ENCODE data around the gene UBL4B.
"Not testable (repeated sequence)": the region's sequence is repeated elsewhere in the genome, so short reads cannot be mapped to it uniquely, and the experiment has no call there.

UBL4B gene, protein sequence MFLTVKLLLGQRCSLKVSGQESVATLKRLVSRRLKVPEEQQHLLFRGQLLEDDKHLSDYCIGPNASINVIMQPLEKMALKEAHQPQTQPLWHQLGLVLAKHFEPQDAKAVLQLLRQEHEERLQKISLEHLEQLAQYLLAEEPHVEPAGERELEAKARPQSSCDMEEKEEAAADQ

DNA sequence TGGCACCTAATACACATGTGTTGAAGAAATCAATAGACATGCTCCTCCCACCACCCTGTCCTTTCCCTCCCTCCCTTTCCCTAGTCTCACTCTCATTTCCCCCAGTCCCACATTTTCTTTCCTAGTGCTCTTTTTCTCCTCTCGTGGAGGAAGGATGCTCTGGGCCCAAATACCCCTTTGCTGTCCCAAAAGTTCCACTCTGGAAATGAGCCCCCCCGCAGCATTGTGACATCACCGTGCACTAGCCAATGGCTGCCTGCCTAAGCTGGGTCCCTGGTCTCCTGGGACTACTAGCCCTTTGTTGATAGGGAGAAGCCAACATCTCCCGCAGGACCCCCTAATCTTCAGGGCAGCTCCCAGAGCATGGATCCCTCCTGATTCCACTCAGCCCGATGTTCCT is at the start of gene UBL4B:
TSS of gene UBL4B (plus strand) at position 301 of the 400 bp plus-strand sequence. CDS start at position 393, 92 bp downstream.
- no peak for DNase-seq (ENCODE audit: low read depth in 2 of 2)

GRCh38 chr1:110062612-110063011 is 49.6 kb upstream of the UBL4B start:
- no peak for DNase-seq (ENCODE audit: low read depth in 2 of 2)

GRCh38 chr1:110063781-110064180 is 48.5 kb upstream of the UBL4B start:
- no peak for DNase-seq (ENCODE audit: low read depth in 2 of 2)

DNA sequence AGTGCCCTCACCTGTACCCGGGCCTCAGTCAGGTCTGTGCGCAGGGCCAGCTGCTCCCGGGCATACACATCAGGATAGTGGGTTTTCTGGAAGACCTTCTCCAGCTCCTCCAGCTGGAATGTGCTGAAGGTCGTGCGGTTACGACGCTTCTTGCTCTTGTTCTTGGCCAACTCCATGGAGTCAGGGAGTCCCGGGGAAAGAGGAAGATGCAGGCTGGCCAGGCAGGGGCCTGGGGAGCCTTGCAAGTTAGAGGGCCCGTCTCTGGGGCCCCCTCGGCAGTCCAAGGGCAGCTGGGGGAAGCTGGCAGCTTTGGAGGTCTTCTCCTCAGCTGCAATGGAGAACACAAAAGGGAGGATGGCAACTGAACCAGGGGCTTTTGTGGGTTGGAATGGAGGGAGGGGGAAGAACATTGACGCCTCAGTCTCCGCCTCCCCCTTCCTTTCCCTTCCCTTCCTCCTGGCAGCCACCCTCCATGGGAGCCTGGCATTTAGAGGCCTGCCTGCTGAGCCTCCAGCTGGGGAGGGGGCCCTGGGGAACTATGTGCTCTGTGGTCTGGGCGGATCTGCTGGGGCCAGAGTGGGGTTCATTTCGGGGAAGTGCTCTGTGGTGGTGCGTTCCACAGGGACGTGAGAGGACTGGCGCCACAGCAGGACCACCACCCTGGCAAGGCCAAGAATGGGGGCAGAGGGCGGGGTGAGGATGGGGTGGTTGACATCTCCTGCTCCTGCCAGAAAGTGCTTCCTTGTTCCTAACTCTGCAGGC is 47.5 kb upstream of the UBL4B start:
- no peak for DNase-seq (ENCODE audit: low read depth in 2 of 2)

DNA sequence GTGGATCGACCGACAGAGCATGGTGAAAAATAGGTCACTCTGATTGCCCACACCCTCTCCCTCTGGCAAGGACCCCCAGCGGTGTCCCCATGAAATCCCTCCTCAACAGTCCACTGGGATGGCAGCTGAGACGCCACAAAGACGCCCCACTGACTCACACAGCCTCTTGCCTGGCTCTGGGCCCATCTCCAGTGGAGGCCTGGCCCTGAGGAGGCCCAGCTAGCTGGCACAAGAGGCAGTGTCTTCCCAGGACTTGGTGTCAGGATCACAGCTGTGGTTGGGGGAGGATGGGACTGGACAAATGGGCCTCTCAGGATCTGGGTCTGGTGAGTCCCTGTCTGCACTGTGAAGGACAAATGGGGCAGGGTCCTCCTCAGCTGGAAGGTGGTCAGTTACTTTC is 46.4 kb upstream of the UBL4B start:
- DNase-seq (ENCODE audit: low read depth in 2 of 2) = no peak

DNA sequence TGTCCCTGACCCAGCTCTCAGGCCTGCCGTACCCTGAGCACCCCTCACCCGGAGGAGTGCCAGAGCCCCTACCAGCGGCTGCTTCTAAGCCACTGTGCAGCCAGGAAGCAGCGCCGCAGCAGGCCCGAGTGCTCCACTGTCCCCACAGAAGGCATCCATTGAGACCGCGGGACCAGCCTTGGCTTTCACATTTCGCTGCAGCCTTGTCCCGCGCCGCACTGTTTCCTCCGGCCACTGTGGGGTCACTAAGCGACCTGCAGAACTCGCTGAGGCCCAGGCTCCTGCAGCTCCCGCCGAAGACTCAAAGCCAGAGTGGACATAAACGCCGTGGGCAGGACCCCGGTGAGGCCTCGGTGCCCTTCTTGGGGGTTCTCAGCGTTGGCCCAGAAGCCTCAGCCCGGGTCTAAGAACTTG is 44.8 kb upstream of the UBL4B start:
- DNase-seq (ENCODE audit: low read depth in 2 of 2) = no peak

DNA sequence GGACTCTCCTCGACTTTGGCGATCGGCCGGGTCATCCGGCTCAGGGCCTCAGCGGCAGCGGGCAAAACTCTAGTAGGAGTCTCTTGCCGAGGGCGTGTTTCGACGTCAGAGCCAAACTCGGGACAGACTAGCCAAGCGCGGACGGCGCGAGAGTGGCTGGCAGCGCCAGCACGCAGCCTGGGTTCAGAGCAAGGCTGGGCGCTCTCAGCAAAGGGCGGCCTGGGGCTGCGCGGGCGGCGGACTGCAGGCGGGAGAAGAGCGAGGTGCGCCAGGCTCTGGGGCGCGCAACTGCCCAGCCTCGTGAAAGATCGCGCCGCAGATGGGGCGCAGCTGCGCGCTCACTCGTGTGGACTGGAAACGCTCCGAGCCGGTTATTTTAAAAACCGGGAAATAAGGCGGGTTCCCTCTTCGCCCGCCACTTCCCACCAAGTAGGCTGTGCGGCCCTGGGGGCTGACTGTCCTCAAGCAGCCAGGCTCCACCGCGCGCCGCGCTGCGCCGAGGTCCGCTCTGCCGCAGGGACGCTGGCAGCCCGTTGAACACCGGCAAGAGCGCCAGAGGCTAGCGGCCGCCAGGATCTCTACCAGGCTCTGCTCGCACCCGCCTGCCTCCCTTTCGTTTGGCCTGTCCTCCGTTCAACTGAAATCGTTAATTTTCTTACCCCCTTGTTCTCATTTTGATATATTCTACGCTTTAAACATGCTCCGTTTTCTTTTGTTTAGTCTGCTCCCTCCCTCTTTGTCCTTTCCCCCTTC is 44.2 kb upstream of the UBL4B start:
- no peak for DNase-seq (ENCODE audit: low read depth in 2 of 2)

- DNase-seq (ENCODE audit: low read depth in 2 of 2) = no peak
Observed at GRCh38 chr1:110068646-110069403, 43.4 kb upstream of the UBL4B start.

DNA sequence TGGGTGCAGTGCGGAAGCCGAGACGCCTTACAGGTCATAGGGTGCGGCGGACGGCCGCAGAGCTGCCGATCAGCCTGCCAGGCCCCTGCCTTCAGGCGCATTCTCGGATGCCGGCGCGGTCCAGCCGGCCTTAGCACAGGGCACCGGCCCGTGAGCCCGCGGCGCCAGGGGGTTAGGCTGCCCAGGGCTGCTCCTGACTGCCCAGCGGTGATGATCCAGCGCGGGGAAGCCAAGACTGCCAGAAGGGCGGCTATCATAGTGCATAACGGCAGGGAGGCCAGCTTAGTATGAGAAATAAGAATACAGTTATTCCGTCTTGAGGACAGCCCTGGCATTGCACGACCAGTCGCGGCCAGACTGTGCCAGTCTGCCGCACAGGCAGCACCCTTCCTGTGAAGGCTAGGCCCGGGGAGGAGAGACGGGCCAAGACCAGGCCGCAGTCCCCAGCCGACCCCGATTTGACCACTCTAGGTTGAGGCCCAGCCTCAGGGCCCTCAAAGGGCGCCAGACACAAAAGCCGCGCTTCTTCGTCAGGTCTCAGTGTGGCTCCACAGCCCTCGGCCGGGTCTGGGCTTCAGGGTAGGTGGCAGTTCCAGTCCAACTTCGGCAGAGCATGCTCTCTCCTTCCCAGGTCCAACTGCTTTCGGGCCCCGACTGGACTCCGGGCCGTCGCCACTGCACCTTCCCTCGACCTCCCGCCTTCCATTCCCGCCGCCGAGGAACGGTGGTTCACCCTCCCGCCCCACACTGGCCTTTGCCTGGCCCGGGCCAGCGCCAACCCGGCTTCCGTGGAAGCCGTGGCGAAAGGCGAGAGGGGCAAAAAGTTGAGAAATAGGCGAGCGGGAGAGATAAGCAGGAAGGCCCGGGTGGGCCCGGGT is 42.6 kb upstream of the UBL4B start:
- DNase-seq (ENCODE audit: low read depth in 2 of 2) = no peak

DNA sequence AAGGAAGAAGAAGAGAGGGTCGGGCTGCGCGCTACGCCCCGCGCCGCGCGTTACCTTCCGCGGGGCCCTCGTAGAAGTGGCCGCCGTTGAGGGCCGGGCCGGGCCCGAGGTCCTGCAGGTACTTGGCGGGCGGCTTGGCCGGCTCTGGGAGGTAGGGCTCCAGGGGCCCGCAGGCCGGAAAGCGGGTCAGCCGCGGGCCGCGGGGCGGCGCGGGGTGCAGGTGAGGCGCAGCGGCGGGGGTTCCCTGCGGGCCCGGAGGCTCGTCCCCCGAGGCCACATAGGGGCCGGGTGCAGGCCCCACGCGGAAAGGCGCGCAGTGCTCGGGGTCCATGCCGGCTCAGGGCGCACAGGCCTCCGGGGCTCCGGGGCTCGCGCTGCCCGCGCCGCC is 42.0 kb upstream of the UBL4B start:
- no peak for DNase-seq (ENCODE audit: low read depth in 2 of 2)

GRCh38 chr1:110070671-110071242 is 41.5 kb upstream of the UBL4B start, which contains the start of gene ALX3:
Gene ALX3, minus strand, starts transcription at chr1:110070672. Its CDS starts 60 bp downstream, at chr1:110070612.
- no peak for DNase-seq (ENCODE audit: low read depth in 2 of 2)

GRCh38 chr1:110074166-110074565 is 38.1 kb upstream of the UBL4B start:
- no peak for DNase-seq (ENCODE audit: low read depth in 2 of 2)

DNA sequence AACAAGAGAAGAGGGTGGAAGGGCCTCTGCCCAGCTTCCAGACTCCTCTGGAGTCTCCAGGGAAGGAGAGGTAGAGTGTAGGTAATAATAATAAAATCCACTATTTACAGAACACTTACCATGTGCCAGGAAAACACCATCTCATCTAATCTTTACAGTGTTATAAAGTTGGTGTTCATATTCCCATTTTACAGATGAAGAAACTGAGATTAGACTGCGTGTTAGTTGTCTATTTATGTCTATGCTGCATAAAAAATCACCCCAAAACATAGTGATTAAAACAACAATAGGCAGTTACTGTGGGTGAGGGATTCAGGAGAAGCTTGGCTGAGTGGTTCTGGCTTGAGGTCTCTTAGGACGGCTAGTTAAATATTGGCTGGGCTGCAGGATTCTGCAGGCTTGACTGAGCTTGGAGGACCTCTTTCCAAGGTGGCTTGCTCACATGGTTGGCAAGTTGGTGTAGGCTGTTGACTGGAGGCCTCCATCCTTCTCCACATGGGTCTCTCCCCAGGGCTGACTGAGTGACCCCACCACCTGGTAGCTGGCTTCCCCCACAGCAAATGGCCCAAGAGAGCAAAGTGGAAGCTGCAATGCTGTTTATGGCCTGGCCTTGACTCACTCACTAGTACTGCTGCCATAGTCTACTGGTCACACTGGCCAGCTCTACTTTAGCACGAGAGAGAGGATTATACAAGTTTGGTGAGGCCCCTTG is 35.3 kb upstream of the UBL4B start:
- no peak for DNase-seq (ENCODE audit: low read depth in 2 of 2)

GRCh38 chr1:110079995-110080394 is 32.2 kb upstream of the UBL4B start:
- DNase-seq (ENCODE audit: low read depth in 2 of 2) = not testable (repeated sequence)

DNA sequence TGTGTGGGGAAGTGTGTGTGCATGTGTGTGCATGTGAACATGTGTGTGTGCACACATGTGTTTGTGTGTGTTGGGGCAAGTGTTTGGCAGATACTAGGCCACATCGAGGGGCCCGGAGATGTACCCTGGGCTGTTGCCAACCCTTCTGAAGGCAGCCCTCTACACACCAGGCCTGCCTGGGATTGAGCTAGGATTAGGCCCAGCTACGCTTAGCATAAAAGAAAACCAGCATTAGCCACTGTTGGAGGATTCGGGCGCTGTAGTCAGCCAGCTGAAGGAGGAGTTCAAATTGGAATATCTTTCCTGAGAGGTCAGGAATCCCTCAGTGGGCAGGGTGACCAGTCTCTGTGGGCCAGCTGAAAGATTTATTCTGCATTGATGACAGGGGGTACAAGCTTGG is 31.2 kb upstream of the UBL4B start:
- no peak for DNase-seq (ENCODE audit: low read depth in 2 of 2)

- DNase-seq (ENCODE audit: low read depth in 2 of 2) = no peak
Observed at GRCh38 chr1:110082477-110082876, 29.8 kb upstream of the UBL4B start.

DNA sequence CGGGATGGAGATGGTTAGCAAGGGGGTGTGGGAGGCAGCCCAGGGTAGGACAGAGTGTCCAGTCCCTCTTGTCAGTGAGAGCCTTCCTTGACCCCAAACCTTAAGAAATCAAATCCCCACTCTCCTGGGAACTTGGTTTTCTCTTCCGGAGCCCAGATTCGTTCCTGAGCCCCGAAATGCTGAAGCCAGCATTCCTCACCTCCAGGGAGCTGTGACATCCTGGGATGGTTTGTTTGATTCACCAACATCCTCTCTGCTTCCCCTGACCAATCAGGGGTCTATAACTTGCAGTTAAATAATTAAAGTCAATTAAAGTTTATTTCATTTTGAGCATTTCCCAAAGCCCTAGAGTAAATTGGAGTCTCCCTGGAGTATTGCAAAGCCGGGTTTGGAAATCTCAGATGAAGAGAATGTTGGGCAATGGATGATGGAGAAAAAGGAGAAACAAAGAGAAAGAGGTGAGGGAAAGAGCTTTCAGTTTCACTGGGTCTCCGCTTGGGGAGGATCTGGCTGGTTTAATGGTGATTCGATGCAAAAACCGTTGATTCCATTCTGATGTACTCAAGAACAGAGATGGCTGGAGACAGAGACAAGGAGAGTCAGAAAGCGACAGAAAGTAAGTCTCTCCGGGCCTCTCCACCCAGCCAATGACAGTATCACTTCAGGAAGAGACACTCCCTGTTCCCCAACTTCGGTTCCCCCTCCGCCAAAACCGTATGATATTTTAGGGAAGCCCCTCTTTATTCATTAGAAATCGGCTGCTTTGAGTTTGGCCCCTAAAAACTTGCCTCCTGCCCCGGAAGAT is 29.0 kb upstream of the UBL4B start:
- no peak for DNase-seq (ENCODE audit: low read depth in 2 of 2)

DNA sequence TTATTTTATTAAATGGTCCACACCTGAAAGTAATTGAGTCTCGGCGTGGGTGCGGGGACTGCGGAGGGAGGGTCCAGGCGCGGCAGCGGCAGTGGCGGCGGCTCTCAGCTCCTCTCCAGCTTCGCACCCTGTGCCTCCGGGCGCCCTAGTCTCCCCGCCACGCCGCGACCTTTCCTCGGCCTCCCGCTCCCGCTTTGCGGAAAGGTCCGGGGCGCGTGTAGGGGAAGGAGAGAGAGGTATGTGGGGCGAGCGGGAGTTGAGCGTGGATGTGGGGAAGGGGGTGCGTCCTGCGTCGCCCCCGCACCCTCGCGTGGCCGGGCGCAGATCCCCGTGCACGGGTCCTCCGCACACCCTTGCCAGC is 28.4 kb upstream of the UBL4B start:
- no peak for DNase-seq (ENCODE audit: low read depth in 2 of 2)

Data from stimulated activated CD8-positive, alpha-beta memory T cell treated with anti-CD3 and anti-CD28 coated beads, Interleukin-7, amount 100 ng/mL, for 1 hour (primary cell).